Measurements from ENCODE around the gene LTBR.

DNA sequence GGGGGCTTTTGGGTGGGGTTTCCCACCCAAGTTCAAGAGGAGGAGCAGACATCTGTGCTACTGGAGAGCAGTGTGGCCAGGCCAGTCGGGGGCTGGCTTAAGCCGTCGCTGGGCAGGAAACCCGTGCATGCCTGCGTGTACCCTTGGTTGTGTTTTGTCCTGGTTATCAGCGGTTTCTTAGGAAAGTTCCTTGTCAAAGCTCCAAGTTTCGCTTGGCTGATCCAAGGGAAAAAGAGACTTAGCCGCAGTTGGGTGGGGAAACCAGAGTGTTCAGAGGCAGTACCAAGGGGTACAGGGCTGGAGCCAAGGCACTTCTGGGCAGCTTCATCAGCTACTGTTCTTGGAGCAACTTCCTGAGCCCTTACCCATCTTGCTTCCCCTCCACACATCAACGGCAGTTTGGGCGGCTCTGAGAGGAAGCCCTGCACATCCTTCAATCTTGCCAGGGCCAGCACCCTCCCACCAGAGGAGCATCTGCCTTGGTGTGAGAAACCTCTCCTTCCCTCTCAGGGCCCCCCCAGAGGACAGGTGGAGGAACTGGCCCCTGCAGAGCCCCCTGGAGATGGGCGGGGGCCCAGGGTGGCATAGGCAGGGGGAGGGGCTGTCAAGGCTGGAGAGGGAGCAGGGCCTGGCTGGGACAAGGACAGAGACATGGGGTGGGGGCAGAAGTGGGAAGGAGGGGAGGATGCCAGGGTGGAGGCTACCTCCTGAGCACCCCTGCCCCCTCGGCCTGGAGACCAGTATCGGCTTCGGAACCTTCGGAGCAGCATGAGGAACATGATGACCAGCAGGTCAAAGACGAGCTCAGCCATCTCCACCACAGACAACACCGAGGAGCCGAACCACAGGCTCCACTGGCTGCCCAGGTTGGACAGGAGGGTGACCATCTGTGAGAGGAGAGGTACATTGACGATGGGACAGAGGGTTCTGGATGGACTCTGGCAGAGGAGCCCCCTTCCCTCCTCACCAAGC is 36.3 kb upstream of the LTBR start:
- TF ChIP-seq, protein P1, sequence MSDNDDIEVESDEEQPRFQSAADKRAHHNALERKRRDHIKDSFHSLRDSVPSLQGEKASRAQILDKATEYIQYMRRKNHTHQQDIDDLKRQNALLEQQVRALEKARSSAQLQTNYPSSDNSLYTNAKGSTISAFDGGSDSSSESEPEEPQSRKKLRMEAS (IDR thresholded peaks at IDR 0.05): no peak
- TF ChIP-seq, protein P2, sequence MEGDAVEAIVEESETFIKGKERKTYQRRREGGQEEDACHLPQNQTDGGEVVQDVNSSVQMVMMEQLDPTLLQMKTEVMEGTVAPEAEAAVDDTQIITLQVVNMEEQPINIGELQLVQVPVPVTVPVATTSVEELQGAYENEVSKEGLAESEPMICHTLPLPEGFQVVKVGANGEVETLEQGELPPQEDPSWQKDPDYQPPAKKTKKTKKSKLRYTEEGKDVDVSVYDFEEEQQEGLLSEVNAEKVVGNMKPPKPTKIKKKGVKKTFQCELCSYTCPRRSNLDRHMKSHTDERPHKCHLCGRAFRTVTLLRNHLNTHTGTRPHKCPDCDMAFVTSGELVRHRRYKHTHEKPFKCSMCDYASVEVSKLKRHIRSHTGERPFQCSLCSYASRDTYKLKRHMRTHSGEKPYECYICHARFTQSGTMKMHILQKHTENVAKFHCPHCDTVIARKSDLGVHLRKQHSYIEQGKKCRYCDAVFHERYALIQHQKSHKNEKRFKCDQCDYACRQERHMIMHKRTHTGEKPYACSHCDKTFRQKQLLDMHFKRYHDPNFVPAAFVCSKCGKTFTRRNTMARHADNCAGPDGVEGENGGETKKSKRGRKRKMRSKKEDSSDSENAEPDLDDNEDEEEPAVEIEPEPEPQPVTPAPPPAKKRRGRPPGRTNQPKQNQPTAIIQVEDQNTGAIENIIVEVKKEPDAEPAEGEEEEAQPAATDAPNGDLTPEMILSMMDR (IDR thresholded peaks at IDR 0.05; ENCODE audit: low read depth, low read length, missing input control): no peak
- TF ChIP-seq, protein P3, sequence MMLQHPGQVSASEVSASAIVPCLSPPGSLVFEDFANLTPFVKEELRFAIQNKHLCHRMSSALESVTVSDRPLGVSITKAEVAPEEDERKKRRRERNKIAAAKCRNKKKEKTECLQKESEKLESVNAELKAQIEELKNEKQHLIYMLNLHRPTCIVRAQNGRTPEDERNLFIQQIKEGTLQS (IDR thresholded peaks at IDR 0.05): no peak
- TF ChIP-seq JUND (IDR thresholded peaks at IDR 0.05) (no peak), NR2F2 (IDR thresholded peaks at IDR 0.05) (peak; percentile 69), EGR1 (IDR thresholded peaks at IDR 0.05; ENCODE audit: low read depth in 2 of 2) (no peak), TAF1 (conservative IDR thresholded peaks at IDR 0.05) (no peak), YY1 (IDR thresholded peaks at IDR 0.05) (no peak), RAD21 (IDR thresholded peaks at IDR 0.05) (no peak), RXRA (IDR thresholded peaks at IDR 0.05) (no peak), FOXA1 (IDR thresholded peaks at IDR 0.05) (no peak), SP1 (IDR thresholded peaks at IDR 0.05) (peak; percentile 58)
- TF ChIP-seq, protein P4, sequence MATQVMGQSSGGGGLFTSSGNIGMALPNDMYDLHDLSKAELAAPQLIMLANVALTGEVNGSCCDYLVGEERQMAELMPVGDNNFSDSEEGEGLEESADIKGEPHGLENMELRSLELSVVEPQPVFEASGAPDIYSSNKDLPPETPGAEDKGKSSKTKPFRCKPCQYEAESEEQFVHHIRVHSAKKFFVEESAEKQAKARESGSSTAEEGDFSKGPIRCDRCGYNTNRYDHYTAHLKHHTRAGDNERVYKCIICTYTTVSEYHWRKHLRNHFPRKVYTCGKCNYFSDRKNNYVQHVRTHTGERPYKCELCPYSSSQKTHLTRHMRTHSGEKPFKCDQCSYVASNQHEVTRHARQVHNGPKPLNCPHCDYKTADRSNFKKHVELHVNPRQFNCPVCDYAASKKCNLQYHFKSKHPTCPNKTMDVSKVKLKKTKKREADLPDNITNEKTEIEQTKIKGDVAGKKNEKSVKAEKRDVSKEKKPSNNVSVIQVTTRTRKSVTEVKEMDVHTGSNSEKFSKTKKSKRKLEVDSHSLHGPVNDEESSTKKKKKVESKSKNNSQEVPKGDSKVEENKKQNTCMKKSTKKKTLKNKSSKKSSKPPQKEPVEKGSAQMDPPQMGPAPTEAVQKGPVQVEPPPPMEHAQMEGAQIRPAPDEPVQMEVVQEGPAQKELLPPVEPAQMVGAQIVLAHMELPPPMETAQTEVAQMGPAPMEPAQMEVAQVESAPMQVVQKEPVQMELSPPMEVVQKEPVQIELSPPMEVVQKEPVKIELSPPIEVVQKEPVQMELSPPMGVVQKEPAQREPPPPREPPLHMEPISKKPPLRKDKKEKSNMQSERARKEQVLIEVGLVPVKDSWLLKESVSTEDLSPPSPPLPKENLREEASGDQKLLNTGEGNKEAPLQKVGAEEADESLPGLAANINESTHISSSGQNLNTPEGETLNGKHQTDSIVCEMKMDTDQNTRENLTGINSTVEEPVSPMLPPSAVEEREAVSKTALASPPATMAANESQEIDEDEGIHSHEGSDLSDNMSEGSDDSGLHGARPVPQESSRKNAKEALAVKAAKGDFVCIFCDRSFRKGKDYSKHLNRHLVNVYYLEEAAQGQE (IDR thresholded peaks at IDR 0.05): no peak
